WTC11 (cell line): ENCODE results near the gene ADAM22.

ENCODE experiments used
- CTCF ChIP-seq: fragments of 200-600 bp; IDR thresholded peaks from 2 replicates; pipeline ENCODE4 v1.8.0; 2022; ENCODE audit warnings: antibody characterized with exemption
- E2F1 ChIP-seq: sonication (generic); formaldehyde crosslinking; IDR thresholded peaks from 2 replicates; pipeline ENCODE4 v1.8.0; 2022; ENCODE audit warnings: mild to moderate bottlenecking, missing genetic modification reagents
- JUN ChIP-seq: sonication (generic); formaldehyde crosslinking; IDR thresholded peaks from 2 replicates; pipeline ENCODE4 v1.8.0; 2023; ENCODE audit warnings: mild to moderate bottlenecking, missing genetic modification reagents
- MAX ChIP-seq: sonication (generic); formaldehyde crosslinking; IDR thresholded peaks from 2 replicates; pipeline ENCODE4 v1.8.0; 2022; ENCODE audit warnings: mild to moderate bottlenecking, missing genetic modification reagents
- NR3C1 ChIP-seq: sonication (generic); formaldehyde crosslinking; conservative IDR thresholded peaks from 2 replicates; pipeline ENCODE4 v1.8.1; 2023; ENCODE audit warnings: low read depth, mild to moderate bottlenecking, missing genetic modification reagents
- ZNF416 ChIP-seq: fragments of 250-450 bp; sonication (Bioruptor Pico); IDR thresholded peaks from 2 replicates; pipeline ENCODE4 v1.9.0; 2021; ENCODE audit warnings: mild to moderate bottlenecking, inconsistent platforms
- ZNF512 ChIP-seq: sonication (generic); formaldehyde crosslinking; IDR thresholded peaks from 2 replicates; pipeline ENCODE4 v1.8.1; 2022; ENCODE audit warnings: missing genetic modification reagents, borderline replicate concordance

- no peak for TF ChIP-seq CTCF
- no peak for TF ChIP-seq ZNF416 (CRISPR knock-in tag)
- TF ChIP-seq MAX (CRISPR knock-in tag) = no peak
- TF ChIP-seq NR3C1 (CRISPR knock-in tag) = no peak
- no peak for TF ChIP-seq JUN (CRISPR knock-in tag)
- no peak for TF ChIP-seq ZNF512 (CRISPR knock-in tag)
- TF ChIP-seq E2F1 (CRISPR knock-in tag) = no peak
Observed at GRCh38 chr7:88151119-88151790, 217.2 kb downstream of the ADAM22 start.
